KMS-11 (cell line): Measurements from ENCODE around the gene LRRC28.

Experiments
- H2AFZ ChIP-seq: fragments of 200-600 bp; sonication (generic); 2 replicates; pipeline ENCODE4 v1.6.1; 2016; ENCODE audit warnings: antibody characterized with exemption, mixed run types, low read depth
- H3K27ac ChIP-seq: fragments of 200-600 bp; sonication (generic); 2 replicates; pipeline ENCODE4 v1.6.1; 2016; ENCODE audit warnings: mild to moderate bottlenecking, mixed run types
- H3K27me3 ChIP-seq: fragments of 200-600 bp; sonication (generic); 2 replicates; pipeline ENCODE4 v1.6.1; 2017; ENCODE audit warnings: mild to moderate bottlenecking, low read depth, mixed run types, moderate library complexity; ENCODE audit not compliant: insufficient read depth
- H3K36me3 ChIP-seq: fragments of 200-600 bp; sonication (generic); 2 replicates; pipeline ENCODE4 v1.6.1; 2017; ENCODE audit warnings: mild to moderate bottlenecking, mixed run types; ENCODE audit not compliant: insufficient read depth
- H3K4me1 ChIP-seq: fragments of 200-600 bp; sonication (generic); 2 replicates; pipeline ENCODE4 v1.6.1; 2016; ENCODE audit warnings: mild to moderate bottlenecking, low read depth, mixed run types; ENCODE audit not compliant: poor library complexity, severe bottlenecking
- H3K4me2 ChIP-seq: fragments of 200-600 bp; sonication (generic); 2 replicates; pipeline ENCODE4 v1.7.0; 2016; ENCODE audit warnings: mild to moderate bottlenecking, mixed run types
- H3K4me3 ChIP-seq: fragments of 200-600 bp; sonication (generic); IDR thresholded peaks from 2 replicates; pipeline ENCODE4 v1.6.1; 2017; ENCODE audit warnings: low read depth, low read length, mixed read lengths; ENCODE audit not compliant: insufficient read depth
- H3K79me2 ChIP-seq: fragments of 200-600 bp; sonication (generic); 2 replicates; pipeline ENCODE4 v1.6.1; 2016; ENCODE audit warnings: low read depth, mixed run types; ENCODE audit not compliant: insufficient read depth
- H3K9ac ChIP-seq: fragments of 200-600 bp; sonication (generic); 2 replicates; pipeline ENCODE4 v1.6.1; 2016; ENCODE audit warnings: mild to moderate bottlenecking, mixed run types
- H4K20me1 ChIP-seq: fragments of 200-600 bp; sonication (generic); 2 replicates; pipeline ENCODE4 v1.6.1; 2016; ENCODE audit warnings: mild to moderate bottlenecking, mixed run types; ENCODE audit not compliant: insufficient read depth
- TF ChIP-seq, protein P1 (sequence below): fragments of 200-600 bp; sonication (generic); conservative IDR thresholded peaks from 2 replicates; pipeline ENCODE4 v1.6.1; 2017; ENCODE audit warnings: low read depth, mild to moderate bottlenecking, antibody characterized with exemption, low read length, moderate library complexity, mixed read lengths

Gene LRRC28

DNA sequence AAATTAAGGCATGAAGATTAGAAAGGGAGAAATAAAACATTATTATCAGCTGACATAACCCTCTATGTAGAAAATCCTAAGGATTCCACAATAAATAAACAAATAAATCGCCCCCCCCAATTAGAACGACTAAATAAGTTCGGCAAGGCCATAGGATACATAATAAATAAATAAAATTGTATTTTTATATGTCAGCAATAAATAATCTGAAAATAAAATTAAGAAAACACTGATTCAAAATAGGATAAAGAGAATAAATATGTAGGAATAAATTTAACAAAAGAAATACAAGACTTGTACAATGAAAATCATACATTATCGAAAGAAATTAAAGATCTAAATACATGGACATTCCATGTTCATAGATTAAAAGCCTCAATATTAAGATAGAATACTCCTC, 7.0 kb upstream of the LRRC28 start:
- H3K9ac ChIP-seq: no peak overlapping the region
- no peak overlapping the region for H3K4me2 ChIP-seq
- H3K4me3 ChIP-seq: no peak overlapping the region
- H3K27me3 ChIP-seq: no peaks in the 10 kb centered on the region
- no peaks in the 10 kb centered on the region for H4K20me1 ChIP-seq
- peaks cover 17% of the 10 kb centered on the region for H3K4me1 ChIP-seq
- no peaks in the 10 kb centered on the region for H3K79me2 ChIP-seq
- TF ChIP-seq, protein P1, sequence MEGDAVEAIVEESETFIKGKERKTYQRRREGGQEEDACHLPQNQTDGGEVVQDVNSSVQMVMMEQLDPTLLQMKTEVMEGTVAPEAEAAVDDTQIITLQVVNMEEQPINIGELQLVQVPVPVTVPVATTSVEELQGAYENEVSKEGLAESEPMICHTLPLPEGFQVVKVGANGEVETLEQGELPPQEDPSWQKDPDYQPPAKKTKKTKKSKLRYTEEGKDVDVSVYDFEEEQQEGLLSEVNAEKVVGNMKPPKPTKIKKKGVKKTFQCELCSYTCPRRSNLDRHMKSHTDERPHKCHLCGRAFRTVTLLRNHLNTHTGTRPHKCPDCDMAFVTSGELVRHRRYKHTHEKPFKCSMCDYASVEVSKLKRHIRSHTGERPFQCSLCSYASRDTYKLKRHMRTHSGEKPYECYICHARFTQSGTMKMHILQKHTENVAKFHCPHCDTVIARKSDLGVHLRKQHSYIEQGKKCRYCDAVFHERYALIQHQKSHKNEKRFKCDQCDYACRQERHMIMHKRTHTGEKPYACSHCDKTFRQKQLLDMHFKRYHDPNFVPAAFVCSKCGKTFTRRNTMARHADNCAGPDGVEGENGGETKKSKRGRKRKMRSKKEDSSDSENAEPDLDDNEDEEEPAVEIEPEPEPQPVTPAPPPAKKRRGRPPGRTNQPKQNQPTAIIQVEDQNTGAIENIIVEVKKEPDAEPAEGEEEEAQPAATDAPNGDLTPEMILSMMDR: no peak
- no peaks in the 10 kb centered on the region for H3K36me3 ChIP-seq
- H2AFZ ChIP-seq: no peak overlapping the region
- H3K27ac ChIP-seq: no peak overlapping the region

DNA sequence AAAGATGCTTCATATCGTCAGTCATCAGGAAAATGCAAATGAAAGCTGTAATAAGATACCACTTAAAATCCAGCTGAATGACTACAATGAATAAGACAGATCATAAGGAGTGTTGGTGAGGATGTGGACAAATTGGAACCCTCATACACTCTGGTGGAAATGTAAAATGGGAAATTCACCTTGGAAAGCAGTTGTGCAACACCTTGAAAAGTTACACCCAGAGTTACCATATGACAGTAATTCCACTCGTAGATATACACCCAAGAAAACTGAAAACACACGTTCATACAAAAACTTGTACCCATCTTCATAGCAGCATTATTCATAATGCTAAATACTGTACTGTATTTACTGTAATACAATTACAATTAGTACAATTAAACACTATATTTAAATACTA, 4.2 kb upstream of the LRRC28 start:
- no peak overlapping the region for H3K4me2 ChIP-seq

DNA sequence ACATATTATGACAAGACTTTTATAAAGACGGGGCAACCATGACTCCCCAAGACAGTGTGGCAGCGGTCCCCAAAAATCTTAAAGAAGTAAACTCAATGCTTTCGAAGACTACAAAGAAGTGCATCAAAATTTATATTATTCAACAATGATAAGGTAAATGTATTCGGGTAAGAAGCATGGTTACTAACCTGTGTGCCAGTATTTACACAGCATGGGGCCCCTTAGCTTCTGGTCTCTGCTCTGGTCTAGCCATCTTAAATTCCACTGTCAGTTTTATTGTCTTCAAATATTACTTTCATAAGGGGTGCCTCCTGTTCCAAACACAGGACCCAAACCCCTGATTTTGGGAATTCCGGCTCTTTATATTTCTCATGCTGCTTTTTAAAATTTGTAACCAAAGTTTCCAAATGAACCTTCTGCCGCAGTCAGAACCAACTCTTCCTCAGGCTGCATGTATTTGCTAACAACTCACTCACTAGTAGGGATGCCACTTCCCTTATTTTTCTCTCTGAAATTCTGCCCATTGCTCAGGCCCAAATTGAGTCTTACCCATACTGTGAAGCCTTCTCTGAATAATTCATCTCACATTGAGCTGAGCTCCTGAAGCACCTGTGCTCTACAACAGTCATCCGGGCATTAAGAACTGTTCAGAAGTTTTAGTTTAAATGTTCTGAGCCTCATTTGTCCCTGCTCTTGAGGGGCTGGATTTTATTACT, 3.1 kb upstream of the LRRC28 start:
- H3K79me2 ChIP-seq: no peaks in the 10 kb centered on the region
- no peaks in the 10 kb centered on the region for H3K36me3 ChIP-seq
- H3K4me3 ChIP-seq: no peak overlapping the region
- TF ChIP-seq, protein P1: no peak
- H3K9ac ChIP-seq: no peak overlapping the region
- H4K20me1 ChIP-seq: no peaks in the 10 kb centered on the region
- no peak overlapping the region for H3K27ac ChIP-seq
- H3K4me2 ChIP-seq: no peak overlapping the region
- H2AFZ ChIP-seq: no peak overlapping the region
- H3K27me3 ChIP-seq: no peaks in the 10 kb centered on the region
- H3K4me1 ChIP-seq: peaks cover 4% of the 10 kb centered on the region

More for the DNA sequence above, 4.2 kb upstream of the LRRC28 start:
- no peaks in the 10 kb centered on the region for H3K79me2 ChIP-seq
- H3K9ac ChIP-seq: no peak overlapping the region
- H4K20me1 ChIP-seq: no peaks in the 10 kb centered on the region
- H3K27me3 ChIP-seq: no peaks in the 10 kb centered on the region
- peaks cover 4% of the 10 kb centered on the region for H3K4me1 ChIP-seq
- TF ChIP-seq, protein P1: no peak
- no peak overlapping the region for H2AFZ ChIP-seq
- H3K36me3 ChIP-seq: no peaks in the 10 kb centered on the region
- H3K27ac ChIP-seq: no peak overlapping the region
- H3K4me3 ChIP-seq: no peak overlapping the region

DNA sequence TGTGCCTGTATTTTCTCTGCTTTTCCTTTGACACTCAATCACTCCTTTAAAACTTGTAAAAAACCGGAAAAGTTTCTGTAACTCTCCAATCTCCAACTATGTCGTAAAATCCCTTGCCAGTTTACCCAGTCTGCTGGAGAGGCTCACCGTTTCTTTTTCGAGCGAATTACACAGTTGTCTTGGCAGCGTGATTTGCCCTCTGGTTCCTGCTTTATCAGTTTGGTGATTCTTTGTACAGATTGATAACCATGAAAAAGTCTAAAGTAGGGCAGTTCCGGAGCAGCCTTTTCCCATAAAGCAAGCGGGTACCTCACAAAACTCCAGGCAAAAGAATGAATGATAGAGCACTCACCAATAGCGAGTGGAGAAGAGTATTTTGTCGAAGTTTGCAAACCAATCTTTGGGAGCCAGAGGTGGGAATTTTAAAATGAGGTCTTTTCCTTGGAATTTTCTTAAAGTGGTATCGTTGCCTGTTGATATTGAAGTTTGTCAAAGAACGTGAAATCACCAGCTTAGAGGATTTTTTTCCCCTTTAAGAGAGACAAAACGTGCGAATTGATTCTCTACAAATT, 1.9 kb upstream of the LRRC28 start, which contains the start of gene TTC23:
TSS of gene TTC23 (minus strand) at position 312 of the 572 bp plus-strand sequence. CDS start 20,869 bp downstream, outside the sequence.
- peak within 1 kb of the TSS; percentile 90 for H2AFZ ChIP-seq
- H3K4me1 ChIP-seq: peaks cover 8% of the 10 kb centered on the region
- H3K4me2 ChIP-seq: peak within 1 kb of the TSS; percentile 38
- H3K27ac ChIP-seq: peak within 1 kb of the TSS; percentile 71; the same call in 1 of the 2 replicates
- H3K4me3 ChIP-seq: peak within 1 kb of the TSS; percentile 39
- no peaks in the 10 kb centered on the region for H4K20me1 ChIP-seq
- H3K36me3 ChIP-seq: no peaks in the 10 kb centered on the region
- peak within 1 kb of the TSS; percentile 57; the same call in 1 of the 2 replicates for H3K9ac ChIP-seq
- no peaks in the 10 kb centered on the region for H3K79me2 ChIP-seq
- TF ChIP-seq, protein P1: no peak
- H3K27me3 ChIP-seq: no peaks in the 10 kb centered on the region
